Inferior parietal cortex (tissue), 1 donor: Measurements from ENCODE around the gene FIGLA.
"Not testable (repeated sequence)": the region's sequence is repeated elsewhere in the genome, so short reads cannot be mapped to it uniquely, and the experiment has no call there.

Source experiments
- DNase-seq: peaks from one replicate; pipeline ENCODE4 v3.0.0-alpha.2; 2016; ENCODE audit errors: extremely low spot score

The FIGLA gene

GRCh38 chr2:70746094-70746974 lies 44.1 kb downstream of the FIGLA start:
- no peak for DNase-seq

- no peak for DNase-seq
Observed at GRCh38 chr2:70745276-70745825, 45.1 kb downstream of the FIGLA start.

DNA sequence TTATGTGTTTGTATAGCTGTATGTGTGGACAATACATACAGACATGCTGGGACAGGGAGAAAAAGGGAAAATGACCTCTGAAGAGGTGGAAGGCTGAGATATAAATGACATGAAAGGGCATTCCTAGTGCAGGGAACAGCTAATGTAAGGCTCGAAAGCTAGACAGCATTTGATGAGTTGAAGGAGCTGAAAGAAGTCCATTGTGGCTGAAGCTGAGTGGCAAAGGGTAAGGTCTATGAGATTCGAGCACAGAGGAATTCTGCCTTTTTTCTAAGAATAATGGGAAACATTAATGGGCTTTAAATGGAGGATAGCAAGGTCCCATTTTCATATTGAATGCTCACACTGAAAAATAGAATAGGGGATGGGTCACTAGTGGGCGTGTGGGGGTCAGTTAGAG lies 46.0 kb downstream of the FIGLA start:
- DNase-seq: no peak

GRCh38 chr2:70743677-70744076 lies 46.8 kb downstream of the FIGLA start:
- DNase-seq: no peak

GRCh38 chr2:70743068-70743467 lies 47.4 kb downstream of the FIGLA start:
- DNase-seq: no peak

DNA sequence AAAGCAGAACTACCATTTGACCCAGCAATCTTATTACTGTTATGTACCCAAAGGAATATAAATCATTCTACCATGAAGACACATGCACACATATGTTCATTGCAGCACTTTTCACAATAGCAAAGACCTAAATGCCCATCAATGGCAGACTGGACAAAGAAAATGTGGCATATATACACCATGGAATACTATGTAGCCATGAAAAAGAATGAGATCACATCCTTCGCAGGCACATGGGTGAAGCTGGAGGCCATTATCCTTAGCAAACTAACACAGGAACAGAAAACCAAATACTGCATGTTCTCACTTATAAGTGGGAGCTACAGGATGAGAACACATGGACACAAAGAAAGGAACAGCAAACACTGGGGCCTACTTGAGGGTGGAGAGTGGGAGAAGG lies 51.0 kb downstream of the FIGLA start:
- not testable (repeated sequence) for DNase-seq

DNA sequence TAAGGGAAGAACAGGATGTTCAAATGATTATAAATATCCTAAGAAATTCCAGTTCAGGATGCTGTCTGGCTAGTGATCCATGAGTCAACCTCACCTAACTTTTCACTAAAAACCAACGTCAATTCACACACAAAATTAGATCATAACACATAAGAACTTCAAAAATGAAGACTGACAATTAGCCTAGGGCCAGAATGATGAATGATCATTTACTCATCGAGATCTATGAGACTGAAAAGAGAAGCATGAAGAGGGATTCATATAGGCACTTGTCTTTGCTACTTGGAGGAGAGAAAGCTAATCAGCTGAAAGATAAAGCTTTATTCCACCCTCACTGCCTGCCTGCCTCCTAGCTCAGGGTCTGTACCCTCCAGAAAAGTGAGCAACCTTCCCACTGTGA lies 52.3 kb downstream of the FIGLA start:
- no peak for DNase-seq

GRCh38 chr2:70735071-70735470 lies 55.4 kb downstream of the FIGLA start:
- DNase-seq: no peak

DNA sequence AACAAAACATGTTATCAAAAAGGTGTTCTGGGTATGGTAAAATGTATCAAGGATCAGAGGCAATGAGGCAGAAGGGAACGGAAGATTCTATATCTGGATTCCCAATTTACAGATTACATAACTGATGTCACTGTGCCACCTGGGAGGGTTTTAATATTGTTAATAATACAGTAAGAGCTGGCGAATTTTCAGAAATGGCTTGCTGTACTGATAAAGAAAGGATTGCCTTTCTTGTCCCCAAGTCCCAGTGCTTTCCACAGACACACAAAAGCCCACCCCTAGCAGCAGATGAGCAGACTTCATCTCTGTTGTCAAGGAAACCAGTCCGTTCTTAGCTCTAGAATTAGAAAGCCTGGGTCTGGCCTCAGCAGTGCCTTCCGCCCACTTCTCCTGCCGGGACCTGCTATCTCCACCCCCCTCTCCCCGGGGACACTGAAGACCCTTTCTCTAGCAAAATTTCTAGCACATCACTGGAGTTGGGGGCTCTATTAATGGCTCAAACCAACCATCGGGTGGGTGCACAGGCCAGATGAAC lies 56.7 kb downstream of the FIGLA start:
- DNase-seq: no peak

DNA sequence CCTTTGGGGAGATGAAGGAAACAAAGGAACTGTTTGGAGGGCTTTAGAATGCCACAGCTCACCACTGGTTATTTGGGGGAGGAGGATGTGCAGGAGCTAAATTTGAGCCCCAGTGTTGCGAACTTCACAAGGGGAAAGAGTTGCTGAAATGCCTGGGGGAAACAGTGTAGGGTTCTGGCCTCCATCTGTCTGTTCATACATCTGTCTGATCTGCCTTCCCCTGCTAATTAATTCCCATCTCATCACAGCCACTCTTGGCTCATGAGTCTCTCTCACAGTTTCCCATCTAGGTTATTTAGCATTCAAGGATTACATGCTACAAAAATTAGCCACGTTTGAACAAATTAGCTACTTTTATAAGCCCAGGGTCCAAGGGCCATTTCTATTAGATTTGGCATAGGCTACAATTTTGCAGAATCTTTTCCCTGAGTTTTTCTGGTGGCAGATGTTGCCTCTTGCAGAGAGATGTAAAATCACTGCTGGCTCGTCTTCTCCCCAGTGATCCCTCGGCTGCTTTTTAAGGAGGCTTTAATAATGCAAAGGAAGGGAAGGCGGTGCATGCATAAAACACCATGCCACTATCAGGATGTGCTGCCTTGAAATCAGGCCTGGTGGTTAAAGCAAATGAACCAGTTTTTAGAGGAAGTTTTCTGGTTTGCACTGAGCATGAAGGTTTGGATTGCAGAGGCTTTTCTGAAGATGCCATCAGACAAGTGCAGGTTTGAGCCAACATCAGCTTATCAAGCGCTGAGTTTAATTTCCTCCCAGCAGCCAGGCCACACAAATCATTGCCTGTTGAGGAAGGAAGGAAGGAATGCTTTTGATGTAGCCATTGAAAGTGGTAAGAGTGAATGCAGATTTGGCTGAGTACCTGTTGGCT lies 57.4 kb downstream of the FIGLA start:
- no peak for DNase-seq

DNA sequence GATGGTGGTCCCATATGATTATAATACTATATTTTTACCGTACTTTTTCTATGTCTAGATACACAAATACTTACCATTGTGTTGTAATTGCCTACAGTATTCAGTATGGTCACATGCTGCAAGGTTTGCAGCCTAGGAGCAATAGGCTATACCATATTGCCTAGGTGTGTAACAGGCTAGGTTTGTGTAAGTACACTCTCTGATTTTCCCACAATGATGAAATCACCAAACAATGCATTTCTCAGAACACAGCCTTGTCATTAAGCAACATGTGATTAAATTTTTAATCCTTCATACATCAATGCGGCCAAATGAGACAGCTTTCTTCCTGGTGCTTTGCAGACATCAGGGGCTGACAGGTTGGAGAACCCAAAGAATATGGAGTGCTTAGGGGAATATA lies 59.7 kb downstream of the FIGLA start:
- no peak for DNase-seq

DNA sequence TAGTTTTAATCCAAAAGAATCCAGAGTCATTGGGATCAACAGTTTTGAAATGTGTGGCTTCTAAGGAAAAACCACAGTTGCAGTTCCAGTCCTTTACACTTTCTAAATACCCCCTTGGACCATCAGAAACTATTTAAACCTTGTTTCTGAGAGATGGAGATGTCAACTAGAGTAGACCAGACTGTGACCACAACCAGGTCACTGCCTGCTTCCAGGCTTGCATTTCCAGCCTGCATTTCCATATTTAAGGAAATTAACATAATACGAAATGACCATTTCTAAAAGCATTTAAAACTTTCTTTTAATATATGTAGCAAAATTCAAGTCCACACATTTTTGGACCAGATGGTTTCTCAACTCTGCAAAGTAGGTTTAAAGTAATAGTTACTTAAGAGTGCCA lies 60.8 kb downstream of the FIGLA start:
- DNase-seq: no peak

DNA sequence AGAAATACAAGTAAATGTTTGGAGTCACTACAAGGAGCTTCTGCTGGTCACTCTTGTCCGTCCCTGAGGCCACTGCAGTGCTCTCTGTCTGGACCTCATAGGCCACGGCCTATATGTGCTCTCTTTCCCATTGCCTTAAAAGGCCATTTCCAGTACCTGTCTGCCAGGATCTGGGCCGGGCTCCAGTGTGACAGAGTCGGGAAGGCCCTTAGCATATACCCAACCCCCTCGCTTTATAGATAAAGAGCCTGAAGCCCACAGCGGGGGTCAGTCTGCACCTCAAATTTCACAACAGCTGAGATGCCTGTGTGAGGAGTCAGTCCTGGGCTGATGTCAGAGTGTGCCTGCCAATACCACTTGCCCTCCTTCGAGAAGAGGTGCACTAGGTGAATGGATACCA lies 62.3 kb downstream of the FIGLA start:
- no peak for DNase-seq
